HEK293 (cell line): ENCODE measurements around the gene SLC39A13.

Experiments used
- ATF2 ChIP-seq: fragments of 450-650 bp; formaldehyde crosslinking; IDR thresholded peaks from 2 replicates; pipeline ENCODE4 v1.5.1; 2016; ENCODE audit warnings: missing biosample characterization, missing genetic modification characterization, low read depth
- CTCF ChIP-seq: fragments of 450-650 bp; formaldehyde crosslinking; IDR thresholded peaks from 2 replicates; pipeline ENCODE4 v1.5.1; 2016; ENCODE audit warnings: missing biosample characterization, missing genetic modification characterization
- GLI4 ChIP-seq: fragments of 450-650 bp; formaldehyde crosslinking; IDR thresholded peaks from 2 replicates; pipeline ENCODE4 v1.5.1; 2016; ENCODE audit warnings: missing biosample characterization, missing genetic modification characterization
- MEIS1 ChIP-seq: sonication (generic); formaldehyde crosslinking; IDR thresholded peaks from 2 replicates; pipeline ENCODE4 v1.8.1; 2022; ENCODE audit warnings: missing genetic modification reagents, mild to moderate bottlenecking, borderline replicate concordance
- SCRT1 ChIP-seq: fragments of 450-650 bp; formaldehyde crosslinking; IDR thresholded peaks from 2 replicates; pipeline ENCODE4 v1.5.1; 2016; ENCODE audit warnings: missing biosample characterization, missing genetic modification characterization, borderline replicate concordance
- YY1 ChIP-seq: fragments of 450-650 bp; formaldehyde crosslinking; IDR thresholded peaks from 2 replicates; pipeline ENCODE4 v1.5.1; 2018; ENCODE audit warnings: missing biosample characterization, missing genetic modification characterization
- ZBTB8A ChIP-seq: fragments of 450-650 bp; formaldehyde crosslinking; IDR thresholded peaks from 2 replicates; pipeline ENCODE4 v1.5.1; 2016; ENCODE audit warnings: missing biosample characterization, missing genetic modification characterization
- ZNF121 ChIP-seq: fragments of 450-650 bp; formaldehyde crosslinking; IDR thresholded peaks from 2 replicates; pipeline ENCODE4 v1.5.1; 2016; ENCODE audit warnings: missing biosample characterization, missing genetic modification characterization
- ZNF169 ChIP-seq: fragments of 450-650 bp; formaldehyde crosslinking; IDR thresholded peaks from 2 replicates; pipeline ENCODE4 v1.5.1; 2016; ENCODE audit warnings: missing biosample characterization, missing genetic modification characterization
- ZNF18 ChIP-seq: fragments of 450-650 bp; formaldehyde crosslinking; IDR thresholded peaks from 2 replicates; pipeline ENCODE4 v1.5.1; 2016; ENCODE audit warnings: missing biosample characterization, missing genetic modification characterization
- ZNF202 ChIP-seq: fragments of 450-650 bp; formaldehyde crosslinking; IDR thresholded peaks from 2 replicates; pipeline ENCODE4 v1.5.1; 2016; ENCODE audit warnings: missing biosample characterization, missing genetic modification characterization, borderline replicate concordance
- ZNF223 ChIP-seq: fragments of 450-650 bp; formaldehyde crosslinking; IDR thresholded peaks from 2 replicates; pipeline ENCODE4 v1.5.1; 2016; ENCODE audit warnings: missing biosample characterization, missing genetic modification characterization
- ZNF830 ChIP-seq: fragments of 450-650 bp; IDR thresholded peaks from 2 replicates; pipeline ENCODE4 v1.5.0; 2018; ENCODE audit warnings: missing biosample characterization, missing genetic modification characterization, low read depth, mild to moderate bottlenecking, moderate library complexity

- TF ChIP-seq ZNF202 (no peak), ZNF169 (tag by site-specific recombination) (no peak), CTCF (no peak), ZNF830 (tag by site-specific recombination) (no peak), ZBTB8A (tag by site-specific recombination) (no peak), SCRT1 (tag by site-specific recombination) (no peak), ZNF223 (tag by site-specific recombination) (no peak), GLI4 (tag by site-specific recombination) (no peak), ZNF18 (tag by site-specific recombination) (no peak), ATF2 (no peak), ZNF121 (tag by site-specific recombination) (no peak), MEIS1 (no peak), YY1 (tag by site-specific recombination) (no peak)
Observed at GRCh38 chr11:47394050-47394321, 14.4 kb upstream of the SLC39A13 start.
